GM23338 (cell line): Measurements from ENCODE around the gene NFATC1. TPM values are rescaled to one million over a fixed set of nuclear protein-coding genes. Genes with fewer than 3 reads are reported as not detected.

ENCODE experiments used
- ATAC-seq: fragments of 200-7000 bp; cut with Tn5 transposase; 3 replicates; pipeline ENCODE4 v1.9.1; 2020
- DNase-seq: peaks from one replicate; pipeline ENCODE4 v3.0.0-alpha.2; 2015; ENCODE audit warnings: low spot score
- H2AFZ ChIP-seq: fragments of 200-600 bp; sonication (generic); 2 replicates; pipeline ENCODE4 v1.8.0; 2016; ENCODE audit warnings: antibody characterized with exemption, mild to moderate bottlenecking, moderate library complexity
- H3F3A ChIP-seq: fragments of 200-600 bp; sonication (generic); replicated peaks from 2 replicates; pipeline ENCODE4 v1.8.0; 2017; ENCODE audit warnings: antibody characterized with exemption, mixed run types, low read depth
- H3K27ac ChIP-seq: fragments of 200-600 bp; sonication (generic); 2 replicates; pipeline ENCODE4 v1.6.1; 2016; ENCODE audit warnings: low read depth
- H3K27me3 ChIP-seq: fragments of 200-600 bp; sonication (generic); 2 replicates; pipeline ENCODE4 v1.8.0; 2016; ENCODE audit warnings: mild to moderate bottlenecking, mixed run types, moderate library complexity; ENCODE audit not compliant: insufficient read depth
- H3K36me3 ChIP-seq: fragments of 200-600 bp; sonication (generic); 2 replicates; pipeline ENCODE4 v1.8.0; 2016; ENCODE audit warnings: mild to moderate bottlenecking; ENCODE audit not compliant: insufficient read depth
- H3K4me1 ChIP-seq: fragments of 200-600 bp; sonication (generic); 2 replicates; pipeline ENCODE4 v1.8.0; 2016; ENCODE audit warnings: mild to moderate bottlenecking, moderate library complexity; ENCODE audit not compliant: insufficient read depth
- H3K4me2 ChIP-seq: fragments of 200-600 bp; sonication (generic); 2 replicates; pipeline ENCODE4 v1.7.1; 2017; ENCODE audit warnings: mixed run types
- H3K4me3 ChIP-seq: fragments of 200-600 bp; sonication (generic); 2 replicates; pipeline ENCODE4 v1.6.1; 2016; ENCODE audit warnings: mixed run types
- H3K79me2 ChIP-seq: fragments of 200-600 bp; sonication (generic); replicated peaks from 2 replicates; pipeline ENCODE4 v1.8.0; 2017; ENCODE audit warnings: mild to moderate bottlenecking; ENCODE audit not compliant: insufficient read depth
- H3K9me2 ChIP-seq: fragments of 200-600 bp; sonication (generic); 2 replicates; pipeline ENCODE4 v1.8.0; 2017; ENCODE audit not compliant: insufficient read depth
- H4K20me1 ChIP-seq: fragments of 200-600 bp; sonication (generic); replicated peaks from 2 replicates; pipeline ENCODE4 v1.8.0; 2017; ENCODE audit warnings: mild to moderate bottlenecking; ENCODE audit not compliant: insufficient read depth
- H3K27ac Mint-ChIP-seq: 2 replicates; pipeline ENCODE4 v1.8.0; 2020; ENCODE audit warnings: inconsistent platforms, mild to moderate bottlenecking, moderate library complexity, mixed read lengths
- H3K27me3 Mint-ChIP-seq: 3 replicates; pipeline ENCODE4 v1.8.0; 2022; ENCODE audit warnings: low read depth, mild to moderate bottlenecking, moderate library complexity, mixed read lengths, inconsistent platforms; ENCODE audit not compliant: insufficient read depth, poor library complexity
- H3K36me3 Mint-ChIP-seq: 3 replicates; pipeline ENCODE4 v1.8.0; 2021; ENCODE audit warnings: low read depth, mild to moderate bottlenecking, inconsistent platforms, moderate library complexity, mixed read lengths
- H3K4me1 Mint-ChIP-seq: 3 replicates; pipeline ENCODE4 v1.8.0; 2020; ENCODE audit warnings: mild to moderate bottlenecking, inconsistent platforms, mixed read lengths
- H3K4me3 Mint-ChIP-seq: 3 replicates; pipeline ENCODE4 v1.8.0; 2021; ENCODE audit warnings: moderate library complexity, mild to moderate bottlenecking, inconsistent platforms, mixed read lengths
- H3K9me3 Mint-ChIP-seq: 3 replicates; pipeline ENCODE4 v1.8.0; 2020; ENCODE audit warnings: moderate library complexity, mild to moderate bottlenecking, inconsistent platforms, mixed read lengths
- CTCF ChIP-seq, 2 experiments: fragments of 200-600 bp in 1 of 2; sonication (generic) in 1 of 2; conservative IDR thresholded peaks; 2 replicates each; pipeline versions ENCODE4 v1.5.1 to v1.6.1; 2016 to 2017; ENCODE audit warnings: antibody characterized with exemption in 2 of 2, low read depth in 2 of 2, mild to moderate bottlenecking in 2 of 2, moderate library complexity in 1 of 2
- ETS1 ChIP-seq: IDR thresholded peaks from 2 replicates; pipeline ENCODE4 v1.6.1; 2016; ENCODE audit warnings: antibody characterized with exemption
- EZH2phosphoT487 ChIP-seq: fragments of 200-600 bp; sonication (generic); IDR thresholded peaks from one replicate; pipeline ENCODE4 v1.8.1; 2018; ENCODE audit warnings: antibody characterized with exemption; ENCODE audit not compliant: unreplicated experiment
- POLR2AphosphoS5 ChIP-seq: IDR thresholded peaks from 2 replicates; pipeline ENCODE4 v1.6.1; 2016; ENCODE audit warnings: antibody characterized with exemption, low read depth
- ZNF331 ChIP-seq: fragments of 250-450 bp; sonication (Bioruptor Pico); IDR thresholded peaks from 2 replicates; pipeline ENCODE4 v1.5.0; 2020; ENCODE audit warnings: low read depth, mild to moderate bottlenecking, moderate library complexity
- polyA plus RNA-seq: library from polyadenylated mRNA; unstranded; fragments of >200 nt; fragmentation: Nextera tagmentation; extraction: Ambion mirVana; gene quantifications from 2 replicates; pipeline ENCODE4 v1.2.1, GENCODE V29; 2016
- total RNA-seq: library from RNA; depleted of rRNA; stranded (reverse); fragments of >200 nt; shearing (Covaris generic); gene quantifications from 2 replicates; pipeline ENCODE4 v1.2.3, GENCODE V29; 2014

NFATC1 gene
- total and polyA plus RNA-seq, 2 experiments from 2014 or later, result 3.9 to 6.4 TPM

GRCh38 chr18:79400591-79401381, 5.1 kb downstream of the NFATC1 start (continued):
- no peak for TF ChIP-seq CTCF (conservative IDR thresholded peaks at IDR 0.05; ENCODE audit: low read depth in 2 of 2)
- TF ChIP-seq EZH2phosphoT487, result no peak
- TF ChIP-seq ZNF331, result no peak

GRCh38 chr18:79401494-79402208, 5.9 kb downstream of the NFATC1 start:
- Histone ChIP-seq H3K79me2 (no peaks in the 10 kb centered on the region), H4K20me1 (no peaks in the 10 kb centered on the region; the same call in 1 of the 2 replicates), H3K9me2 (no peaks in the 10 kb centered on the region), H3K4me1 (peaks cover 16% of the 10 kb centered on the region), H3F3A (0 out of 2 replicates have a peak, but pooled peaks cover 8% of the 10 kb centered on the region), H3K27ac (no peak overlapping the region), H3K4me2 (no peak overlapping the region), H3K36me3 (no peaks in the 10 kb centered on the region), H2AFZ (no peak overlapping the region), H3K27me3 (peaks cover 33% of the 10 kb centered on the region), H3K4me3 (no peak overlapping the region)
- TF ChIP-seq EZH2phosphoT487 (no peak), POLR2AphosphoS5 (no peak), CTCF (conservative IDR thresholded peaks at IDR 0.05; ENCODE audit: low read depth in 2 of 2) (no peak), ZNF331 (no peak)
- H3K4me3 Mint-ChIP-seq, result peak overlapping the region; percentile 69
- H3K4me1 Mint-ChIP-seq, result peaks cover 25% of the 10 kb centered on the region
- H3K27ac Mint-ChIP-seq, result no peak overlapping the region
- H3K9me3 Mint-ChIP-seq, result peaks cover 3% of the 10 kb centered on the region; the same call in 1 of the 3 replicates
- no peaks in the 10 kb centered on the region for H3K36me3 Mint-ChIP-seq
- ATAC-seq, result no peak
- peaks cover 42% of the 10 kb centered on the region for H3K27me3 Mint-ChIP-seq
- DNase-seq, result no peak

- DNase-seq (no peak), ATAC-seq (no peak)
- H3K79me2 ChIP-seq, result no peaks in the 10 kb centered on the region
- no peaks in the 10 kb centered on the region for H3K36me3 Mint-ChIP-seq
- H3K27ac Mint-ChIP-seq, result no peak overlapping the region
- 0 out of 2 replicates have a peak, but pooled peaks cover 8% of the 10 kb centered on the region for H3F3A ChIP-seq
- no peak overlapping the region for H3K4me3 Mint-ChIP-seq
- no peaks in the 10 kb centered on the region; the same call in 1 of the 2 replicates for H4K20me1 ChIP-seq
- no peaks in the 10 kb centered on the region for H3K9me2 ChIP-seq
- peaks cover 25% of the 10 kb centered on the region for H3K4me1 Mint-ChIP-seq
- no peak overlapping the region for H2AFZ ChIP-seq
- H3K27me3 ChIP-seq, result peaks cover 28% of the 10 kb centered on the region
- H3K4me3 ChIP-seq, result no peak overlapping the region
- no peak overlapping the region for H3K27ac ChIP-seq
- peaks cover 3% of the 10 kb centered on the region; the same call in 1 of the 3 replicates for H3K9me3 Mint-ChIP-seq
- no peak overlapping the region for H3K4me2 ChIP-seq
- H3K27me3 Mint-ChIP-seq, result peaks cover 36% of the 10 kb centered on the region
- H3K36me3 ChIP-seq, result no peaks in the 10 kb centered on the region
- H3K4me1 ChIP-seq, result peaks cover 12% of the 10 kb centered on the region
- no peak for TF ChIP-seq ETS1
Observed at GRCh38 chr18:79402209-79402576, 6.5 kb downstream of the NFATC1 start.
